HG02571 (cell line): Measurements from ENCODE around the gene FADS6.
"Not testable (repeated sequence)": the region's sequence is repeated elsewhere in the genome, so short reads cannot be mapped to it uniquely, and the experiment has no call there.

Source experiments
- ATAC-seq: cut with Tn5 transposase; IDR thresholded peaks from one replicate; pipeline ENCODE4 v1.9.1; 2021; ENCODE audit warnings: mild to moderate bottlenecking, moderate library complexity; ENCODE audit not compliant: unreplicated experiment

Gene FADS6

DNA sequence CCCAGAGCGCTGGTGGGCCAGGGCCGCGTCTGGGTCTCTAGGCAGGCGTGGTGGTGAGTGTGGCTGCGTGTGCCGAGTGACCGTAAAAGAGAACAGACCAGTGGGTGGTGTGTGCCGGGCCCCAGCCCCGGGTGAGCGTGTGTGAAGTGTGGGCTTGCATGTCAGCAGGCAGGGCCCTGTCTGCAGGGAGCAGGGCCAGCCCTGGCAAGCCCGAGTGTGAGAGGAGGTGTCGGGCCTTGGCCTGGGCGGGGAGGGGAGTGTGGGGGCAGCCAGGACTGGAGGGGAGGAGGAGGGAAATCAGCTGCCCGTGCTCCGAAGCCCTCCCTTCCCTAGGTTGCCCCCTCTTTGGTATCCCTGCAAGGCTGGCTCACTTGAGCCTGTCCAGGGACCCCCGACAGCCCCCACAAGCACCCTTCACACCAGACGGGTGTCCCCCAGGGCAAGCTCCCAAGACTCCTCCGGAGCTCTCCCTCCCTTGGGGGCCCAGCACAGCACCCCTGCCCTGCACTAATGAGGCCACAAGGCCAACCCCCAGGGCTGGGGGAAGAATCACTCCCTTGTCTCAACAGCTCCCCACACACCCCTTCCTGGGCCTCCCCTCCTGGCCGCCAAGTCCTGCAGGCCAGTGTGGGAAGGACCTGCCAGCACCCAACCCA lies 27.7 kb upstream of the FADS6 start:
- no peak for ATAC-seq

DNA sequence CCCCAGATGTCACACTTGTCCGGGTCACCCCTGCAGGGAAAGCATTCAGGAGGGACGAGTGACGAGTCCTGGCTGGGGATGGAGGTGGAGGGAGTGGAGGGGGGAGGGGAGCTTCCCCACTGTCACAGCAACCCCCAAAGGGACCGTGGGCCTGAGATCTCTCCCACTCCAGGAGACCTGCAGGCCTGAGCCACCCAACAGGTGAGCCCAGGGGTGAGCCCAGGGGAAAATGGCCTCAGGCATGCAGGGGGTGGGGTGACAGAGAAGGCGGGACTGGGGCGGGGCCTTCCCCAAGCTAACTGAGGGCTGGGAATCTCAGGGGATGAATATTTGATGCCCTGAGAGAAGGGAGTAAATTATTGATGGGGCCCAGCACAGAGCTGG lies 27.2 kb upstream of the FADS6 start:
- no peak for ATAC-seq

DNA sequence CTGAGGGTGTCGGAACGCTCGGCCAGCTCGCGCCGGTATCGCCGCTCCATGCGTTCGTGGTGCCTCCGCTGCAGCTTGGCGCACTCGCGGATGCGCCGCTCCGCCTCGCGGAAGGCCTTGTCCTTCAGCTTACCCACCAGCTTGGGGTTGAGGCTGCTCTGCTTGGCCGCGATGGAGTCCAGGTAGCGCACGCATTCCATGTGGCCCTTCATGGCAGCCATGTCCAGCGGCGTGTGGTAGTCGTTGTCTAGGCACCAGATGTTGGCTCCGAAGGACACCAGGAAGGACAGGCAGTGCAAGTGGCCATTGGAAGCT lies 26.8 kb upstream of the FADS6 start:
- ATAC-seq: no peak

DNA sequence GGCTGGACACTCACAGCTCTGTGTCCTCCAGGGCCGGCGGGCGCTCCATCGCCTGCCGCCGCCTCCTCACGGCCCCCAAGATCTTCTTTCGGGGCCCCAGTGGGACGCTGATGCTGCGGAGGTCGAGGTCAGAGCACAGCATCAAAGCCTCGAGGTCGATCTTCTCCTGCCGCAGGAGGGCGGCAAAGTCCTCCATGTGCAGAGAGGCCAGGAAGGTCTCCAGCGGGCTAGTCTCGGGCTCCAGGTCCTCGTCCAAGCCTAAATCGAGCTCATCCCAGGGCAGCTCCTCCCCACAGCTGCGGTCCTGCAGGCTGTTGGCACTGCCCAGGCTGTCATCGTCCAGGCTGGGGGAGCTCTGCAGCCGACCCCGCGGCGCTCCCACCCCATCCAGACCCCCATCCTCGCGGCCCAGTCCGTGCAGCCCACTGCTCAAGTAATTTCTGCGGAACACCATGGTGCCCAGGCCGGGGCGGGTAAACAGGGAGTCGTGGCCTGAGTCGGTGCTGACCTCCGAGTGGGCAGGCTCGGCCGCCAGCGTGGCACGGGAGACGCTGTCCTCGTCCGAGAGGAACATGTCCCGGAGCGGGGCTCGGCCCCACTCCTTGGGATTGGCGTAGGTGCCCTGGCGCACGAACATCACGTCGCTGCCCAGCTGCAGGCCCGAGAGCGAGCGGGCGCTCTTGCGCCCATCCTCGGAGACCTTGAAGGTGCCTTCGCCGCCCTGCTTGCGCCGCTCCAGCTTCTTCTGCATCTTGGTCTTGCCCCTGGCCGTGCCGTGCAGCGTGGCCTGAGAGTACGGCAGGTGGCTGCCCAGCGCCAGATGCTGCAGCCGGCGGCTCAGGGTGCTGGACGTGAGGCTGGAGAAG lies 26.2 kb upstream of the FADS6 start:
- ATAC-seq: no peak

DNA sequence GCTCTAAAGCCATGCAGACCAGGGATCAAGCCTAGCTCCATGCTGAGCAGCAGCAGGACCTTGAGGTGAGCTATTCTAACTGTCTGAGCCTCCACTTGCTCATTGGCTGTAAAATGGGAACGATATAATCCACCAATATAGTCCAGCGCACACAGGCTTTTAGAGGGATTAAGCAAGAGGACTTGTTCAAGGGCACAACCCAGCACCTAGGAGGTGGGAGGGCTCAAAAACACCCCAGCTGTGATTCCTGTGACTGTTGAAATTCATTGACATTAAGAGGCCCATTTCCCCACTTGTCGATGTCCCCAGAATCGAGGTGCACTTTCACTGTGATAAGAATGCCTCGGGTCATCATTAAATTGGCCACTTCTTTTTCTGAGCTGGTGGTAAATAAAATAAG lies 25.5 kb upstream of the FADS6 start:
- ATAC-seq: no peak

DNA sequence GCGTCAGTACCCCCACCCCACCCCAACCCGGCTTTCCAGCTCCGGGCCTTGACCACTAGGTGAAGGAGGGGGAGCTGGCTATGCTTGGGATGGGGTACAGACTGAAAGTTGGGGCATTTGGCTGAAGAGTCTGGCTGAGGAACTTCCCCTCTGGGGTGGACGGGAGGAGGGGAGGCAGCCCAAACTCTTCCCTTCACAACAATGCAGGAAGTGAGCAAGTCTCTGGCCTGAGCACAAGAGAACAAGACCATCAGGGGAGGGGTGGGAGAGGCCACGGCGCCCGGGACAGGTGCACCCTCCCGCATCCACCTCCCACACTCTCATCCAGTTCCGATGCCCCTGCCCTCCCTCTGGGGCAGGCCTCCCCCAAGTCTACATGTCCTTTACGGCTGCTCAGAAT lies 24.0 kb upstream of the FADS6 start:
- ATAC-seq: no peak

DNA sequence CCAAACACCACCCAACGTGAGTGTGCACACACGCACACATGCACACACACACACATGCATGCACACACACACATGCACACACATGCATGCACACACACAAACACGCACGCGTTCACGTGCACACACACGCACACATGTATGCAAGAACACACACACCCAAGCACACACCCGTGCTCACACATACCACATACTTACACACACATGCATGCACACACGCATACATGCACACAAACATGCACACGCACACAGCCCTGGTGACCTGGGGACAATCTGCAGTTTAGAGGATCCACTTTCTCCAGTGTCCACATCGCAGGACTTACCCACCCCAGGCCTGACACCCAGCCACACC lies 23.4 kb upstream of the FADS6 start:
- no peak for ATAC-seq

DNA sequence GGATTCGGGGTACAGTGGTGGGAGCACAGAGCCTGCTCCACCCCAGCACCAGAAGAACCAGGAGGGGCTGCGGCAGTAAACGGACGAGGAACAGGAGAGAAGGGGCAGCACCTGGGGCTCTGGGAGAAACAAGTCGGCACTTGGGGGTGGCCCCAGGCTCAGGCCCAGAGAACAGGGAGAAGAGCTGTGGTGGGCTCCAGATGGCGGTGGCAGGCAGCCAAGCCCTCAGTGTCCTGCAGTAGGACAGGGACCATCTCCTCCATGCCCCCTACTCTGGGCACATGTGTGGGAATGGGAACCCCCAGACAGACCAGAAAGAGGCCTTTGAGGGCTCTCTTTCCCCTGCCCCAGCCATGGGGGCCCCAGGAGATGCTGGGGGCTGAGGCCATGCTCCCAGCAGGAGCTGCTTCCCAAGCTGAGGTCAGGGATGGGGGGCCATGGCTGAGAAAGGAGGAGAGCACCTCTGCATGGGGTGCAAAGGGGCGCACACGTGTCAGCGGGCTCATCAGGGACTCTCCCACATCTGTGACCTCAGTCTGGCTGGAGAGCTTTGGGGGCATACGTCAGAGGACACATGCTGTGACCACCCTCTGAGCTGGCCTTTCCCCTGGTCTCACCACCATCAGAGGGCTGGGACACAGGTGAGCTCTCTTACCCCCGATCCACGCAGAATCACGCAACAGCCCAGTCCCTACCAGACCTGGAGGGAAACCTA lies 22.9 kb upstream of the FADS6 start:
- no peak for ATAC-seq

DNA sequence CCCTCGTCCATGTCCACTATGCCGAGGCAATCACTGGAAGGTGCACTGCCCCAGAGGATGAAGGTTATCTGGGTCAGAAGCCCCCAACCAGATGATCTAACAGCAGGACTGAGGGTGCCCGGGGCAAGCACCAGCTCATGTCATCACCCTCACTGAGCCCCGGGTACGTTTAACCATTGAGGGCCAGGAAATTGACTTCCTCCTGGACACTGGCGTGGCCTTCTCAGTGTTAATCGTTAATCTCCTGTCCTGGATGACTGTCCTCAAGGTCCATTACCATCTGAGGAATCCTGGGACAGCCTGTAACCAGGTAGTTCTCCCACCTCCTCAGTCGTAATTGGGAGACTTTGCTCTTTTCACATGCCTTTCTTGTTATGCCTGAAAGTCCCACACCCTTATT lies 18.0 kb upstream of the FADS6 start:
- ATAC-seq: not testable (repeated sequence)

DNA sequence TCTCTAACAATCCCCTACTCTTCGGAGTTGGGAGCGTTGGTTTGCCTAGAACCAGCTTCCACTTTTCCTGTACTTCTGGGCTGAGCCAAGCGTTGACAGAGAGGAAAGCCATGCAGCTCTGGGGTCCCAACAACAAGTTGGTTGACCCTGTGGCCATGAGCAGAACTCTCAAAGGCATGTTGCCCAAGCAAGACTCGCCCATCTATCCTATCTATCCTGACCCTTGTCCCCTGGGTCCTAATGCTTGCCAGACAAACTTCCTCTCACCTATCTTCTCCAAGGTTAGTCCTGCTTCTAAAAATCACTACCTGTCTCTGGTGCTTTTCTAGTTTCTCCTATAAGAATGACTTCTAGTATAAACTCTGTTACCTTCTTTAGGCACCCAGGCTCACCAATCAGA lies 15.7 kb upstream of the FADS6 start:
- not testable (repeated sequence) for ATAC-seq

DNA sequence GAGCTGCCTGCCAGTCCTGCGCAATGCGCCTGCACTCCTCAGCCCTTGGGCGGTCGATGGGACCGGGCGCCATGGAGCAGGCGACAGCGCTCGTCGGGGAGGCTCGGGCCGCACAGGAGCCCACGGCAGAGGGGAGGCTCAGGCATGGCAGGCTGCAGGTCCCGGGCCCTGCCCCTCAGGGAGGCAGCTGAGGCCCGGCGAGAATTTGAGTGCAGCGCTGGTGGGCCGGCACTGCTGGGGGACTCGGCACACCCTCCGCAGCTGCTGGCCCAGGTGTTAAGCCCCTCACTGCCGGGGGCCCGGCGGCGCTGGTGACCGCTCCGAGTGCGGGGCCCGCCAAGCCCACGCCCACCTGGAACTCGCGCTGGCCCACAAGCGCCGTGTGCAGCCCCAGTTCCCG lies 13.6 kb upstream of the FADS6 start:
- ATAC-seq: no peak

DNA sequence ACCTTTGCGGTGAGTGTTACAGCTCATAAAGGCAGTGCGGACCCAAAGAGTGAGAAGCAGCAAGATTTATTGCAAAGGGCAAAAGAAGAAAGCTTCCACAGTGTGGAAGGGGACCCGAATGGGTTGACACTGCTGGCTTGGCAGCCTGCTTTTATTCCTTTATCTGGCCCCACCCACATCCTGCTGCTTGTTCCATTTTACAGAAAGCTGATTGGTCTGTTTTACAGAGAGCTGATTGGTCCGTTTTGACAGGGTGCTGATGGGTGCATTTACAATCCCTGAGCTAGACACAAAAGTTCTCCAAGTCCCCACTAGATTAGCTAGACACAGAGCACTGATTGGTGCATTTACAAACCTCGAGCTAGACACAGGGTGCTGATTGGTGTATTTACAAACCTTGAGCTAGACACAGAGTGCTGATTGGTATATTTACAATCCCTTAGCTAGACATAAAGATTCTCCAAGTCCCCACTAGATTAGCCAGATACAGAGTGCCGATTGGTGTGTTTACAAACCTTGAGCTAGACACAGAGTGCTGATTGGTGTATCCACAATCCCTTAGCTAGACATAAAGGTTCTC lies 12.9 kb upstream of the FADS6 start:
- not testable (repeated sequence) for ATAC-seq

DNA sequence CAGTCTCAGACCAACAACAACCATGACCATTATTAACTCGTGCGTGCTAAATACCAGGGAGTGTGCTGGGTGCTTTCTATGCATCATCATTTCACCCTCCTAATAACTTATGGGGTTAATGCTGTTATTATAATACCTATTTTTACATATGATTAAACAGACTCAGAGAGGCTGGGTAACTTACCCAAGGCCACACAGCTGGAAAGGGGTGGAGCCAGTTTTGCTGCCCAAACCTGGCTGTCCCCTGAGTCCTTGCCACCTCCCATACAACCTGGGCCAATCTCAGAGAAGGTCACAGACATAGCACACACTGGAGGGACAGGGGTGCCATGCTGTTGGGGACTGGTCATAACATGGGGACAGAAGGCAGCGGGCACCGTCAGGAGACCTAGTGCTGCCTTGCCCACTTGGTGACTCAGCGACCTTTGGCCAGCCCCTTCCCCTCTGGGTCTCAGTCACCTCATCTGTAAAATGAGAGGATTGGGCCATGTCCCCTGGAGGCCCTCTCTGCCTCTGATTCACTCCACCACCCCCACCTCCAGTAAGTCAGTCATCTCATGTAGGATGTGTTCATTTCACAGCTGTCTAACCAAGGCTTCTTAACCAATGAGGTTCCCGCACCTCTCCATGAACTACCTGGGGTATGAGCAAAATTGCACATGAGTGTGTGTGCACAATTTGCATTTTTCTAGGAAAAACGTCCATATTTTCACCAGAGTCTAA lies 11.4 kb upstream of the FADS6 start:
- ATAC-seq: no peak

DNA sequence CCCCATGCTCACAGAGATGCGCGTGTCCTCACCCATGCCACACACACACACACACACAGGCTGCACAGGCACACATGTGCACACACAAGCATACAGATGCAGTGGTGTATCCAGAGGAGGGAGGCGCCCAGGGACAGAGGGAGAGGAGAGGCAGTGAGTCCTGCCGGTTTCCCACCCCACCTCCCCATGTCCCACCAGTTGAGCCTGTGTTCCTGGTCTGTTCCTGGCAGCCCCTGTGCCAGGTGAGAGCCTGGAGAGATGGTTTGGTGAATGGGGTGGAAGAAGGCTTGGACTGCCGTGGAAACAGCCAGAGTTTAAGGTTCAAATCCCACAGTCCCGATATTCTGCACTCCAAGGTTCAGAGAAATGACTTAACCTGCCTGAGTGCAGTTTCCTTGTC lies 10.2 kb upstream of the FADS6 start:
- no peak for ATAC-seq

DNA sequence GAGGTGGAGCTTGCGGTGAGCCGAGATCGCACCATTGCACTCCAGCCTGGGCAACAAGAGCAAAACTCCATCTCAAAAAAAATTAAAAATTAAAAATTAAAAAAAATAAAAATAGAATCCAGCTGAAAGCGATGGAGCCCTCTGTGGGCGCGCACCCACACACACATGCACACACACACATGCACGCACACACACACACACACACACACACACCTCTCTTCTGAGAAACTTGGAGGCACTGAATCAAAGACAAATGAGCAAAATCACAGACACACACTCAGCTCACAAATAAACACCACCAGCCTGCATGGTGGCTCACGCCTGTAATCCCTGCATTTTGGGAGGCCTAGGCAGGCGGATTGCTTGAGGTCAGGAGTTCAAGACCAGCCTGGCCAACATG lies 9.6 kb upstream of the FADS6 start:
- no peak for ATAC-seq

DNA sequence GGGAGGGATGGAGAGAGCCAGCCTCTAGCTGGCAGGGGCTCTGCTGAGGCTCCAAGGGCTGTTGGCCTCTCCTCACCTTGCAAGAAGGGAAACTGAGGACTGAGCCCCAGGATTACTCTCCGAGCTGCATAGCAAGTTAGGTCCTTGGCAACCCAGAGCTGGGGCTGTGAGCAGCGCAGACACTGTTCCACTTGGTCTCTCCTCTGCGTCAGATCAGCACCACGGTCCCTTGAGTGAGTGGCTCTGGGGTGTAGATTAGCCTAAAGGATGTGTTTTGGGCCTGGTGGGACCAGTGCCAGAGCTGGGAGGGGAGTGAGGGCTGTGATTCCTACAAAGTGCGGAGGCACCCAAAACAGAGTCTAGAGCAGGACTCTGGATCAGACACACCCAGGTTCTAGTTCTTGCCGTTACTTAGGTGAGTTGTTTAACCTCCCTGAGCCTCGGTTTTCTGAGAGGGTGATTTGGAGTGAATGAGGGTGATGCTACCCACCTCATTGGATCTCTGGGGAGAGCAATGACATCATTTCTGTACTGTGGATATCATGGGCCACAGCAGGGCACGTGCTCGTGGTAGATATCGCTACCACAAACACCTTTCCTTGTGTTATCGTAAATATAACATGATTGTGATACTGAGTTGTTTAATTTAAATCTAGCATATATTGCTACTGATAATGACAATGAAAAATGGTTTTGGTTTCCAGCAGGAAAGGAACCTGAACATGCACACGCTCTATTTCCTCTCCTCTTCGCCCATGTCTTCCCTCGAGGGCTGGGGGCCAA lies 8.1 kb upstream of the FADS6 start:
- ATAC-seq: no peak

DNA sequence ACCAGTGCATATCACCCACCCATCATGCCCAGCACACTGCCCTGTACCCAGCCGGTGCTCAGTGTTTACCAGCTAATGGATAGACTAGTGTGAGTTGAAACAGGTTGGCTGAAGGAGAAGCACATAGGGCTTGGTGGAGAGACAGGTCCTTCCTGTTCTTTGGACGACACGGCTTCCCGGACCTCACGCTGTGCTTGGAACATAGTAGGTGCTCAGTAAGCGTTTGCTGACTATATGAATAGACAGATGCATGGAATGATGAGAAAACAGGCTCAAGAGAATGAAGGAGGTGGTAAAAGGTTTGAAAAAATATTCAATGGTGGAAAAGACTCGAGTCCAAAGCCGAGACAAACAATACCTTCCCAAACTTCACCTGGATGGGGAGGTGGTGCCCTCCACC lies 6.8 kb upstream of the FADS6 start:
- ATAC-seq: no peak

DNA sequence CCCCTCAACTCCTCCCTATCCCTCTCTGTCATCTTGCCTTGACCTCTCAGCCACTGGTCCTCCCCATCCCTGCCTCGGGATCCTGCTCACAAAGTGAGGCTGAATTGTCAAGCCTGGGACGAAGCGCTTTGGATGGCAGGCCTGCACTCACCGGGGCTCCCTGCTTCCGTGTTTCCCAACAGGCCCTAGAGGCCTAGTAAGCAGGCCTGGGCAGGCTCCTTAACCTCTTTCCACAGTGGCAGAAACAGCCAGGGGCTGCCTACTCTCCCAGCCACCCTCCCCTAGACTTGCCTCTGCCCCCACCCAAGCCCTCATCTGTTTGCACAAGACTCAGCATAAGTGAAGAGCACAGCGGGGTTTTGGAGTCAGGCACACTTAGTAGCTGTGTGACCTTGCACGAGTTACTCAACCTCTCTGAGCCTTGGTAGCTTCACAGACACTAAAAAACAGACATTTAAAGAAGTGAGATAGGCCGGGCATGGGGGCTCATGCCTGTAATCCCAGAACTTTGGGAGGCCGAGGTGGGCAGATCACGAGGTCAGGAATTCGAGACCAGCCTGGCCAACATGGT lies 5.0 kb upstream of the FADS6 start:
- ATAC-seq: no peak

DNA sequence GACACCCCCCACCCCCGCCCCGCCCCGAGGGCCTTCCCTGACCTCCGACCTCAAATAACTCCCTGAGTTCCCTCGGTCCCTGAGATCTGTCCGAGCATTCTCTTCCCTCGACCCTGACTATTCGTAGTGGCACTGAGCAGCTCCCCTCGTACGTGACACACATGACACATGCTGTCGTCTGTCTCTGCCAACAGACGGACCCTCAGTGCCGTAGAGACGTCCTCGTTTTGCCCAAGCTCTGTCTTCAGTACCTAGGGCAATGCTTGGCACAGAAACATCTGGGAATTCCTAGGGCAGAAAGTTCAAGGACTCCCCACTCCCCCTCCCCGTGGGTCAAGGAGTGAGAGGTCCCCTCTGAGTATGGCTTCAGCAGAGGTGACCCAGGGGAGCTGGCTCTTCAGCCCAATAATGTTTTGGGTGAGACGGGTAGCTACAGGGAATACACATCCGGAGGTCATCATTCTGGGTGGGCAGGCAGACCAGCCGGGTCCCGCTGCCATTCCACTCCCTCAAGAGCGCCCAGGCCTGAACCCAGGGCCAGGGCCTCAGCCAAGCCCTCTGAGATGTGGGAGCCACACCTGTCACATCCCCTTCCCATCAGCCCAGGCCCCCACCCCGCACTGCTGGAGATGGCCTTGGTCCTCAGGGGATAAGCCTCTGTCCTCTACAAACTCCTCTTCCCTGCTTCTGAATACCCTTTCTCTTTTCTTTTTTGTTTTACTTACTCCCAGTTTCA lies 671 bp upstream of the FADS6 start:
- no peak for ATAC-seq
